IMR-90 (cell line): ENCODE data around the gene PRPF4.

ENCODE experiments used
- BHLHE40 ChIP-seq: fragments of 150-350 bp; IDR thresholded peaks from 2 replicates; pipeline ENCODE4 v1.6.1; 2016; ENCODE audit warnings: mild to moderate bottlenecking, low read depth, low read length
- CEBPB ChIP-seq: IDR thresholded peaks from 2 replicates; pipeline ENCODE4 v1.6.1; 2012; ENCODE audit warnings: low read depth, low read length, improper control_type of control experiment
- CHD1 ChIP-seq: IDR thresholded peaks from 2 replicates; pipeline ENCODE4 v1.6.1; 2012; ENCODE audit warnings: low read depth, low read length, improper control_type of control experiment
- FOS ChIP-seq: fragments of 150-350 bp; IDR thresholded peaks from 2 replicates; pipeline ENCODE4 v1.6.1; 2016; ENCODE audit warnings: low read depth, low read length
- MAFK ChIP-seq: IDR thresholded peaks from 2 replicates; pipeline ENCODE4 v1.6.1; 2012; ENCODE audit warnings: low read depth, low read length, improper control_type of control experiment
- MXI1 ChIP-seq: IDR thresholded peaks from 2 replicates; pipeline ENCODE4 v1.6.1; 2012; ENCODE audit warnings: low read depth, mild to moderate bottlenecking, low read length, moderate library complexity, borderline replicate concordance
- NFE2L2 ChIP-seq: fragments of 150-350 bp; IDR thresholded peaks from 2 replicates; pipeline ENCODE4 v1.6.1; 2016; ENCODE audit warnings: low read depth, mild to moderate bottlenecking, low read length
- POLR2A ChIP-seq: IDR thresholded peaks from 2 replicates; pipeline ENCODE4 v1.6.1; 2012; ENCODE audit warnings: mild to moderate bottlenecking, low read depth, low read length
- RAD21 ChIP-seq: IDR thresholded peaks from 2 replicates; pipeline ENCODE4 v1.6.1; 2012; ENCODE audit warnings: low read length, improper control_type of control experiment
- RFX5 ChIP-seq: IDR thresholded peaks from 2 replicates; pipeline ENCODE4 v1.8.0; 2012; ENCODE audit warnings: low read depth, mild to moderate bottlenecking, low read length, moderate library complexity
- SMC3 ChIP-seq: fragments of 150-350 bp; IDR thresholded peaks from 2 replicates; pipeline ENCODE4 v1.6.1; 2016; ENCODE audit warnings: low read depth, mild to moderate bottlenecking, antibody characterized with exemption, low read length, moderate library complexity
- TF ChIP-seq, protein P1 (sequence below): conservative IDR thresholded peaks from 2 replicates; pipeline ENCODE4 v1.5.1; 2012; ENCODE audit warnings: mild to moderate bottlenecking, low read depth, low read length, improper control_type of control experiment
- TF ChIP-seq, protein P2 (sequence below): fragments of 150-350 bp; IDR thresholded peaks from 2 replicates; pipeline ENCODE4 v1.6.1; 2016; ENCODE audit warnings: low read depth, mild to moderate bottlenecking, low read length, moderate library complexity, borderline replicate concordance
- TF ChIP-seq, protein P3 (sequence below): fragments of 150-350 bp; IDR thresholded peaks from 2 replicates; pipeline ENCODE4 v1.6.1; 2017; ENCODE audit warnings: mild to moderate bottlenecking, antibody characterized with exemption, low read length, low read depth

DNA sequence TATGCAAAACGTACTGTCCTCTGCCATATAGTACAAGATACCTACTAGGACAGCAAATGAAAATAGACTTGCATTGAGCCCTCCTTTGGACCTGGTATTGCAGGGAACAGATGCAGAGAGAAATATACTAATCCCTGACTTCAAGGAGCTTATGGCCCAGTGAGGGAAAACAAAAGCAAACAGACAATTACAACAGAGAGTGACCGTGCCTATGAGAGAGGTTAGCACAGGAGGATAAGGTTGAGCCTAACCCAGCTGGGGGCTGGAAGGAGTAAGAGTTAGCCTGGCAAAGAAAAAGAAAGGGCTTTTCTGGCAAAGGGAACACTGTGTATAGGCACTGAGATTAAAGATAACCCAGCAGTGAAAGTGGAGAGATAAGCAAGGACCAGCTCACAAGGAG, 5.6 kb upstream of the PRPF4 start:
- TF ChIP-seq, protein P1, sequence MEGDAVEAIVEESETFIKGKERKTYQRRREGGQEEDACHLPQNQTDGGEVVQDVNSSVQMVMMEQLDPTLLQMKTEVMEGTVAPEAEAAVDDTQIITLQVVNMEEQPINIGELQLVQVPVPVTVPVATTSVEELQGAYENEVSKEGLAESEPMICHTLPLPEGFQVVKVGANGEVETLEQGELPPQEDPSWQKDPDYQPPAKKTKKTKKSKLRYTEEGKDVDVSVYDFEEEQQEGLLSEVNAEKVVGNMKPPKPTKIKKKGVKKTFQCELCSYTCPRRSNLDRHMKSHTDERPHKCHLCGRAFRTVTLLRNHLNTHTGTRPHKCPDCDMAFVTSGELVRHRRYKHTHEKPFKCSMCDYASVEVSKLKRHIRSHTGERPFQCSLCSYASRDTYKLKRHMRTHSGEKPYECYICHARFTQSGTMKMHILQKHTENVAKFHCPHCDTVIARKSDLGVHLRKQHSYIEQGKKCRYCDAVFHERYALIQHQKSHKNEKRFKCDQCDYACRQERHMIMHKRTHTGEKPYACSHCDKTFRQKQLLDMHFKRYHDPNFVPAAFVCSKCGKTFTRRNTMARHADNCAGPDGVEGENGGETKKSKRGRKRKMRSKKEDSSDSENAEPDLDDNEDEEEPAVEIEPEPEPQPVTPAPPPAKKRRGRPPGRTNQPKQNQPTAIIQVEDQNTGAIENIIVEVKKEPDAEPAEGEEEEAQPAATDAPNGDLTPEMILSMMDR: no peak
- TF ChIP-seq MAFK: no peak
- no peak for TF ChIP-seq POLR2A
- TF ChIP-seq, protein P2, sequence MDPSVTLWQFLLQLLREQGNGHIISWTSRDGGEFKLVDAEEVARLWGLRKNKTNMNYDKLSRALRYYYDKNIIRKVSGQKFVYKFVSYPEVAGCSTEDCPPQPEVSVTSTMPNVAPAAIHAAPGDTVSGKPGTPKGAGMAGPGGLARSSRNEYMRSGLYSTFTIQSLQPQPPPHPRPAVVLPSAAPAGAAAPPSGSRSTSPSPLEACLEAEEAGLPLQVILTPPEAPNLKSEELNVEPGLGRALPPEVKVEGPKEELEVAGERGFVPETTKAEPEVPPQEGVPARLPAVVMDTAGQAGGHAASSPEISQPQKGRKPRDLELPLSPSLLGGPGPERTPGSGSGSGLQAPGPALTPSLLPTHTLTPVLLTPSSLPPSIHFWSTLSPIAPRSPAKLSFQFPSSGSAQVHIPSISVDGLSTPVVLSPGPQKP: no peak
- TF ChIP-seq FOS: no peak
- TF ChIP-seq CEBPB: no peak
- TF ChIP-seq, protein P3, sequence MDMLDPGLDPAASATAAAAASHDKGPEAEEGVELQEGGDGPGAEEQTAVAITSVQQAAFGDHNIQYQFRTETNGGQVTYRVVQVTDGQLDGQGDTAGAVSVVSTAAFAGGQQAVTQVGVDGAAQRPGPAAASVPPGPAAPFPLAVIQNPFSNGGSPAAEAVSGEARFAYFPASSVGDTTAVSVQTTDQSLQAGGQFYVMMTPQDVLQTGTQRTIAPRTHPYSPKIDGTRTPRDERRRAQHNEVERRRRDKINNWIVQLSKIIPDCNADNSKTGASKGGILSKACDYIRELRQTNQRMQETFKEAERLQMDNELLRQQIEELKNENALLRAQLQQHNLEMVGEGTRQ: no peak
- TF ChIP-seq CHD1: no peak
- no peak for TF ChIP-seq BHLHE40
- no peak for TF ChIP-seq NFE2L2
- TF ChIP-seq RAD21: no peak
- no peak for TF ChIP-seq RFX5
- no peak for TF ChIP-seq SMC3
- TF ChIP-seq MXI1: no peak
